Subcutaneous abdominal adipose tissue (tissue), 5 donors: Measurements from ENCODE around the gene ZNHIT6.
A peak's percentile ranks its signal among the peaks of the same experiment; 100 is the strongest.

ENCODE experiments used
- H3K27ac ChIP-seq: one replicate; pipeline ENCODE4 v1.7.0; 2013; ENCODE audit warnings: low read depth, mild to moderate bottlenecking, inconsistent platforms, low read length, moderate library complexity
- H3K27me3 ChIP-seq, 5 donors: one replicate each; pipeline ENCODE4 v1.7.0; 2013; ENCODE audit warnings: low read length in 5 of 5, inconsistent platforms in 1 of 5; ENCODE audit not compliant: control insufficient read depth in 5 of 5, insufficient read depth in 4 of 5
- H3K36me3 ChIP-seq, 5 donors: one replicate each; pipeline ENCODE4 v1.7.0; 2013; ENCODE audit warnings: low read length in 5 of 5; ENCODE audit not compliant: control insufficient read depth in 5 of 5, insufficient read depth in 5 of 5
- H3K4me1 ChIP-seq, 5 donors: one replicate each; pipeline ENCODE4 v1.7.0; 2013; ENCODE audit warnings: low read length in 5 of 5, mild to moderate bottlenecking in 3 of 5, moderate library complexity in 1 of 5; ENCODE audit not compliant: control insufficient read depth in 5 of 5, insufficient read depth in 5 of 5
- H3K4me3 ChIP-seq, 5 donors: one replicate each; pipeline ENCODE4 v1.7.0; 2013; ENCODE audit warnings: low read length in 5 of 5, low read depth in 1 of 5
- H3K9ac ChIP-seq, 5 donors: one replicate each; pipeline ENCODE4 v1.7.0; 2013; ENCODE audit warnings: low read length in 5 of 5, mild to moderate bottlenecking in 4 of 5, moderate library complexity in 3 of 5
- H3K9me3 ChIP-seq, 5 donors: one replicate each; pipeline ENCODE4 v1.7.0; 2013; ENCODE audit warnings: low read length in 5 of 5; ENCODE audit not compliant: control insufficient read depth in 5 of 5
- donor health status: healthy.
- donor health status: healthy.
- donor health status: healthy.
- donor health status: healthy.
- donor health status: healthy.

Gene ZNHIT6

DNA sequence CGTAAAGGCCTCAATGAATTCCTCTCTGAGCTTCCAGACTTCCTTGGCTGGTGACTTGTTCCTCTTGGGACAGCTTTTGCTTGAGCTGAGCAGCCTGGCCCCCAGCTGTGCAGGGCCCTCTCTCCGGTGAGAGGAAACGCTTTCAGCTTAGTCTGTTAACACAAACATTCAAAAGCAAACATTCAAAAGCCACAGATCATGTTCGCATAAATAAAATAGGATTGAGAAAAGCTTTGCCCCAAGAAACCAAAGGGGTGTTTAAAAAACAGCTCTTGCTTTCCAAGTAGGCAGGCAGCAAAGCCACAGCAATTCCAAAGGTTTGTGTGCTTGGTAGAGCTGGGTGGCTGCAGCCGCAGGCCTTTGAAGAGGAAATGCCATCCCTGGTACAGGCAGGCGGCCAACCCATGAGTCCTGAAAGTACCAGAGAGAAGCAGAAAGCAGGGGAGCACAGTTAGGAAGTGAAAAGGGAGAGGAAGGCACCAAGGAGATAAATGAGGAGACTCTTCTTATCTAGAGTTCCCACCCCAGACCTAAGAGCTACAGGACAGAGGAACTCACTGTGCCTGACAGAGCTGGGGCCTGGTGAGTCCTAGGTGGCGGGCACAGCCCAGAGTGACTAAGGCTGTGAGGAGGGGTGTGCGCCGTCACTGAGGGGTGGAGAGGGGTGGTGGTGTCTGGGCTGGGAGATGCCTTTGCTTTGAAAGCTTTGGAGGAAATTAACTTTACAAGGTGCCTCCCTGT, 79.3 kb downstream of the ZNHIT6 start:
- Histone ChIP-seq H3K27me3 (no peaks in the 10 kb centered on the region), H3K36me3 (peaks cover 0 to 3% (median 0%) of the 10 kb centered on the region in 5 donors), H3K27ac (no peak overlapping the region), H3K9me3 (no peaks in the 10 kb centered on the region), H3K9ac (no peak overlapping the region), H3K4me1 (peaks cover 0 to 5% (median 0%) of the 10 kb centered on the region in 5 donors), H3K4me3 (no peak overlapping the region)

DNA sequence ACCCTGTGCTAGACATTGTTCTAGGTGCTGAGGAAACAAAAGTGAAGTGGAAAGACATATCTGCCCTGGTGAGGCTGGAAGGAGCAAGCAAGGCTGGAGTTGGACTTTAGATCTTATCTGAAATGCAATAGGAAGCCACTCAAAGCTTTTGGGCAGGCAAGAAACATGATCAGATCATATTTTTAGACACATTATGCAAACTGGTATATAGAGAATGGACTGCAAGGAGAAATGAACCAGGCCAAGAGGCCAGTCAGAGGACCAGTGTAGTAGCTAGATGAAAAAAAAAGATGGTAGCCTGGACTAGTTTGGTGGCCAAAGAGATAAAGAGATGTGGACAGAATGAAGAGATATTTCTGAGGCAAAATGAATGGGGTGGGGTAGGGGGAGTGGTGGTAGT, 81.4 kb downstream of the ZNHIT6 start:
- no peak overlapping the region for H3K4me3 ChIP-seq
- no peak overlapping the region for H3K27ac ChIP-seq
- no peaks in the 10 kb centered on the region for H3K27me3 ChIP-seq

DNA sequence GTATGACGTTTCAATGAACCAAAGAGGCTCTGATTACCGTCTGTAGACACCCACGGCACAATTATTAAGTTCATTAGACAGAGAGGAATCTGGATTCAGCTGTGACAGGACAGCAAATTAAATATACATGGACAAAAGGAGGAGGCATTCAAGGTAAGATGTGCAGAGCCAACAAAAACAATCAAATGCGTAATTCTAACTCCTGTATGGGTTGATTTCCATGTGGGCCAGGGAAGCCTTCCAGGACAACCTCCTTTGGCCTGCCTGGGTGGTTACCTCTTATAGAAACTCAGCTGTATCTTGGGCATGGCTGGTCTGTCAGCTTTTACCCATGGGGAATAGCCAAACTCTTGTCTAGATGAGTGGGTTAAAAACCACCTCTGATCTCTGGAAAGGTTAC, 83.9 kb downstream of the ZNHIT6 start:
- H3K36me3 ChIP-seq: peaks cover 0 to 8% (median 2%) of the 10 kb centered on the region in 5 donors

More for the DNA sequence above, 81.4 kb downstream of the ZNHIT6 start:
- Histone ChIP-seq H3K36me3 (peaks cover 0 to 6% (median 2%) of the 10 kb centered on the region in 5 donors), H3K9ac (no peak overlapping the region), H3K4me1 (peaks cover 0 to 5% (median 0%) of the 10 kb centered on the region in 5 donors), H3K9me3 (peaks cover 3 to 11% (median 8%) of the 10 kb centered on the region in 5 donors)

DNA sequence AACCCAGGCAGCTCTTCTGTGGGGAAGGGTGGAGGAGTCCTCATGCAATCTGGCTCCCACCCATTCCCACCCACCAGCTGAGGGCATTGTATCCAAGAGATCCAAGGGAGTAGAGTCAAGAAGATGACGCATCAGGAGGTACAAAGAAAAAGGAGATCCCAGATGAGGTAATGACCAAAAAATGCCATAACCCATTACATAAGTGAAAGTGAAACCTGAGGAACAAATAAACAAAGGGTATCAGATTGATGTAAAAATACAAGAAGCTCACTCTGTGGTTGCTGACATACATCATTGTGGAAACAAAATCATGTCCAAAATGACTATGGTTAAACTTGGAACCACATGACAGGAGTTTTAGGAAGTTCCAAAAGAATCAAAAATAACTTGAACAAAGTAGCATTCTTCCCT, 85.2 kb downstream of the ZNHIT6 start:
- Histone ChIP-seq H3K27me3 (no peaks in the 10 kb centered on the region), H3K4me3 (no peak overlapping the region), H3K4me1 (no peaks in the 10 kb centered on the region), H3K9me3 (peaks cover 8 to 19% (median 11%) of the 10 kb centered on the region in 5 donors), H3K27ac (no peak overlapping the region), H3K36me3 (peaks cover 0 to 8% (median 2%) of the 10 kb centered on the region in 5 donors), H3K9ac (no peak overlapping the region)

More for the DNA sequence above, 83.9 kb downstream of the ZNHIT6 start:
- Histone ChIP-seq H3K9ac (no peak overlapping the region), H3K9me3 (peaks cover 8 to 19% (median 11%) of the 10 kb centered on the region in 5 donors), H3K4me1 (peaks cover 0 to 5% (median 0%) of the 10 kb centered on the region in 5 donors), H3K27me3 (no peaks in the 10 kb centered on the region), H3K27ac (no peak overlapping the region), H3K4me3 (no peak overlapping the region)

DNA sequence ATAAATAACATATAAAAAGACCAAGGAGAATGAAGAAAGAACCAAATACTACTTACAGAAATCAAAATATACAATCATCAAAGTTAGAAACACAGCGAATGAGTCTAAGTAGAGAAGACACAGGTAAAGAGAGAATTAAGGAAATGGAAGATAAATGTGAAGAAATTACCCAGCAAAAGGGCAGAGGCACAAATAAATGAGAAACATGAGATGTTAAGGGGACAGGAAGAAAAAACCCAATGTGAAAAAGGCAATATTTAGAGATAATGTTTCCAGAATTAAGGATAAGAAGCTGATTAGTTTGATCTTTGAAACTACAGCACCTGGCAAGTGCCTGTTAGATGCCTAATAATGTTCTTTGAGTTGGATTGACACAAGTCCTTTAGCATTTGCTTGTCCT, 86.8 kb downstream of the ZNHIT6 start:
- Histone ChIP-seq H3K9ac (no peak overlapping the region), H3K4me3 (no peak overlapping the region), H3K9me3 (peaks cover 8 to 19% (median 11%) of the 10 kb centered on the region in 5 donors), H3K4me1 (no peaks in the 10 kb centered on the region), H3K27ac (no peak overlapping the region), H3K36me3 (peaks cover 0 to 8% (median 0%) of the 10 kb centered on the region in 5 donors), H3K27me3 (peaks cover 0 to under 1% (median under 1%) of the 10 kb centered on the region in 5 donors)

DNA sequence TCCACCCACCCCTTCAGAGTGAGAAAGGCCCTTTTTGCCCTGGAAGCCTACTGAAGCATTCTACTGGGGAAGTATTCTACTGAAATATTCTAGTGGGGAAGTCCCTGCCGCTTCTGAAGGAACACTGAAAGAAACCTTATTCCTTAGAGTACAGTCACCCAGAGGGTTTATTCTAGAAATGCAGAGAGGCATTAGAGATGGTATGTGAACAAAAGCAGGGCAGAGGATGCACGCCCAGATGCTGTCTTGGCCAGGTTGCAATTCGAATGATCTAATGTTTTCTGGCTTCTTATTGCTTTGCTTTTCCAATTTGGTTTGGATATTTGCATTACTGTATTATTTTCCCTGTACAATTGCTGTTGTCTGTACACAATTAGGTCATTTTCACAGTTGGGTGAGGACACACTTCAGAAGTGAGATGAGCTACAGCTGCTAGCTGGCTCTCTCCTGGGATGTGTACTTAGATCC, 90.6 kb downstream of the ZNHIT6 start:
- Histone ChIP-seq H3K4me3 (no peak overlapping the region), H3K4me1 (peaks cover 0 to 6% (median 5%) of the 10 kb centered on the region in 5 donors), H3K27me3 (peaks cover 0 to 5% (median 3%) of the 10 kb centered on the region in 5 donors), H3K9me3 (peaks cover 7 to 18% (median 11%) of the 10 kb centered on the region in 5 donors), H3K27ac (no peak overlapping the region), H3K36me3 (peaks cover 0 to 5% (median 0%) of the 10 kb centered on the region in 5 donors), H3K9ac (no peak overlapping the region)

DNA sequence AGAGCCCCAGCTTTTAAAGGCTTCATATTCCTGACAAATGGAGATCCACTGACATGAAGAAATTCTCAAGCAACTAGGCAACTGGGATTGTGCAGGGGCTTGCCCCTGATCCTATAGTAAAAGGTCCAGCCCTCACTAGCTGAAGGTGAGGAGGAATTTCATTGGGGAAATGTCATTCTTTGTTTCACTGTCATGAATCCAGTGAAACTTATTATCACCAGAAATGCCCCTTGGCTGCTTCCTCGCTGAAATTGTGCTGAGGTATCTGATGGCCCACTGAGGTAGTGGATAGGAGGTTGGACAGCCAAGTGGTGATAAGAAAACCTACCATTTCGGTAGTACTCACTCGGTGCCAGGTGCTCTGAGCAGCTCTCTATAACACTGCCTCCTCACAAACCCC, 91.5 kb downstream of the ZNHIT6 start:
- Histone ChIP-seq H3K9me3 (peaks cover 0 to 10% (median 8%) of the 10 kb centered on the region in 5 donors), H3K4me1 (peaks cover 0 to 15% (median 12%) of the 10 kb centered on the region in 5 donors), H3K36me3 (peaks cover 0 to 2% (median 0%) of the 10 kb centered on the region in 5 donors), H3K4me3 (no peak overlapping the region), H3K27ac (no peak overlapping the region), H3K27me3 (peaks cover 0 to 5% (median 3%) of the 10 kb centered on the region in 5 donors), H3K9ac (no peak overlapping the region)

DNA sequence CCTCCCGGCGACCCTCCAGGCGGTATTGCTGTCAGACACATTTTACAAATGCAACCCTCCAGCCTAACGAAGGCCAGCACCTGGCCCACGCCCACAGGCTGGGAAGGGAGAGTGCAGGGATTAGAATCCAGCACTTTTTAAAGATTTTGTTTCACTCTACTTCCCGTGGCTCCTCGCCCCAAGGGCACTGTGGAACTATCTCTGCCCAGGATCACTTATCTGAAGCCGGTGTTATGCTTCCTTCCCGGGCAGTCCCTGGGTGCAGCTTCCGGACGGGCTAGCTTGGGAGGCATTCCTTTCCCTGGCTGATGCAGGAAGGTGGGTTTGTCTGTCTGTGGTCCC, 91.9 kb downstream of the ZNHIT6 start:
- peak overlapping the region in 1 of 5 donors; percentile 34 for H3K4me3 ChIP-seq
- H3K36me3 ChIP-seq: peaks cover 0 to 2% (median 0%) of the 10 kb centered on the region in 5 donors
- H3K4me1 ChIP-seq: peaks cover 0 to 15% (median 12%) of the 10 kb centered on the region in 5 donors
- no peak overlapping the region for H3K27ac ChIP-seq
- H3K9ac ChIP-seq: no peak overlapping the region
- peaks cover 0 to 7% (median 5%) of the 10 kb centered on the region in 5 donors for H3K9me3 ChIP-seq
- H3K27me3 ChIP-seq: peaks cover 0 to 5% (median 3%) of the 10 kb centered on the region in 5 donors

DNA sequence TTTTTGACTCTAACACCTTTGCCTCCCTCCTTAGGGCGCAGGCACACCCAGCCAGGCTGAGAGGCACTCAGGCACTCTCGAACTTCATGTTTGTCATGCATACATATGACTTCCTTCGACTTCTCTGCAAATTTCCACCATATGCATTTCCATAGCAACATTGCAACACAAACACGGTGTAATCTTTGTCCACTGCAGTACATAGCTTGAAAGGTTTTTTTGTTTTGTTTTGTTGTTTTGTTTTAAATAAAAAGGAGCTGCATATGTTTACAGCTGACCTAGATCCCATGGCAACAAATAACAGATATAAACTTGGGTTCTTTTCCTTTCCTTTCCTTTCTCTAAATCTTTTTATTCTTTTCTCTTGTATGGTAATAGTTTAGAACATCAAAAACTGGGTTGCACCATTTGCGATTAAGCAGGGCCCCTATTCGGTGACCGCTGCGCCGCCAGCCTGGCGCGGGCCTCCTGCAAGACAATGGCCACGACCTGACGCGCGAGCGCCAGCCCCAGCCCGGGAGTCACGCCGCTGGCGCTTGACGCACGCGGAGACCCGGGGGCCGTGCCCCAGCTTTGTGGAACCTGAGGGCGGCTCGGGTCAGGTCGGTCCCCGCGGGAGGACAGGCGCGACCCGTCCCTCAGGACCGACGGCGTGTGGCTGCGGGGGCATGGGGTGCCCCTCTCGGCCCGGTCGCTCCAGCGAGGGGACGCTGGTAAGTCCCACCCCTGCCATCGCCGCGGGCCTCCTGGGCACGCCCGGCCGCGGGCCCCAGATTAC, 92.5 kb downstream of the ZNHIT6 start:
- Histone ChIP-seq H3K27me3 (peaks cover 0 to 5% (median 3%) of the 10 kb centered on the region in 5 donors), H3K4me1 (peaks cover 0 to 15% (median 14%) of the 10 kb centered on the region in 5 donors), H3K27ac (no peak overlapping the region), H3K9me3 (peaks cover 0 to 3% (median 0%) of the 10 kb centered on the region in 5 donors), H3K4me3 (peak overlapping the region in 1 of 5 donors; percentile 34), H3K9ac (no peak overlapping the region), H3K36me3 (peaks cover 0 to 2% (median 0%) of the 10 kb centered on the region in 5 donors)
